ENCODE data around the gene MFSD6.

MFSD6 gene

GRCh38 chr2:190410166-190410565 is 2.0 kb downstream of the MFSD6 start:
- TF ChIP-seq, protein P1, sequence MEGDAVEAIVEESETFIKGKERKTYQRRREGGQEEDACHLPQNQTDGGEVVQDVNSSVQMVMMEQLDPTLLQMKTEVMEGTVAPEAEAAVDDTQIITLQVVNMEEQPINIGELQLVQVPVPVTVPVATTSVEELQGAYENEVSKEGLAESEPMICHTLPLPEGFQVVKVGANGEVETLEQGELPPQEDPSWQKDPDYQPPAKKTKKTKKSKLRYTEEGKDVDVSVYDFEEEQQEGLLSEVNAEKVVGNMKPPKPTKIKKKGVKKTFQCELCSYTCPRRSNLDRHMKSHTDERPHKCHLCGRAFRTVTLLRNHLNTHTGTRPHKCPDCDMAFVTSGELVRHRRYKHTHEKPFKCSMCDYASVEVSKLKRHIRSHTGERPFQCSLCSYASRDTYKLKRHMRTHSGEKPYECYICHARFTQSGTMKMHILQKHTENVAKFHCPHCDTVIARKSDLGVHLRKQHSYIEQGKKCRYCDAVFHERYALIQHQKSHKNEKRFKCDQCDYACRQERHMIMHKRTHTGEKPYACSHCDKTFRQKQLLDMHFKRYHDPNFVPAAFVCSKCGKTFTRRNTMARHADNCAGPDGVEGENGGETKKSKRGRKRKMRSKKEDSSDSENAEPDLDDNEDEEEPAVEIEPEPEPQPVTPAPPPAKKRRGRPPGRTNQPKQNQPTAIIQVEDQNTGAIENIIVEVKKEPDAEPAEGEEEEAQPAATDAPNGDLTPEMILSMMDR (IDR thresholded peaks at IDR 0.05; ENCODE audit: low read length, missing control alignments) = no peak
- no peak overlapping the region for H3K4me3 ChIP-seq (replicated peaks; ENCODE audit: low read depth, low read length)
- no peak for DNase-seq (ENCODE audit: low read depth)

GRCh38 chr2:190412966-190413365 is 4.8 kb downstream of the MFSD6 start:
- H3K4me3 ChIP-seq (replicated peaks; ENCODE audit: low read depth, low read length) = no peak overlapping the region
- DNase-seq (ENCODE audit: low read depth) = no peak

GRCh38 chr2:190413421-190413820 is 5.3 kb downstream of the MFSD6 start:
- TF ChIP-seq, protein P1 (IDR thresholded peaks at IDR 0.05; ENCODE audit: low read length, missing control alignments) = no peak
- no peak for DNase-seq (ENCODE audit: low read depth)
- no peak overlapping the region for H3K4me3 ChIP-seq (replicated peaks; ENCODE audit: low read depth, low read length)

More at GRCh38 chr2:190412966-190413365, 4.8 kb downstream of the MFSD6 start:
- TF ChIP-seq, protein P1 (IDR thresholded peaks at IDR 0.05; ENCODE audit: low read length, missing control alignments) = no peak

DNA sequence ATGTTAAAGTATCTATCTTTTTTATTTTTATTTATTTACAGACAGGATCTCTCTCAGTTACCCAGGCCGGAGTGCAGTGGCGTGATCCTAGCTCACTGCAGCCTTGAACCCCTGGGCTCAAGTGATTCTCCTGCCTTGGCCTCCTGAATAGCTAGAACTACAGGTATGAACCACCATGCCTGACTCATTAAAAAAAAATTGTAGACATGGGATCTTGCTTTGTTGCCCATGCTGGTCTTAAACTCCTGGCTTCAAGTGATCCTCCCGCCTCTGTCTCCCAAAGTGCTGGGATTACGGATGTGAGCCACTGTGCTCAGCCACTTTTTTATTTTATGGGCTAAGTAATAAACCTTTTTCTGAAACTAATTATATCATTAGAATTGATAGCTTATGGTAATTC is 7.1 kb downstream of the MFSD6 start:
- H3K4me3 ChIP-seq (replicated peaks; ENCODE audit: low read depth, low read length) = no peak overlapping the region
- TF ChIP-seq, protein P1 (IDR thresholded peaks at IDR 0.05; ENCODE audit: low read length, missing control alignments) = no peak
- DNase-seq (ENCODE audit: low read depth) = no peak

DNA sequence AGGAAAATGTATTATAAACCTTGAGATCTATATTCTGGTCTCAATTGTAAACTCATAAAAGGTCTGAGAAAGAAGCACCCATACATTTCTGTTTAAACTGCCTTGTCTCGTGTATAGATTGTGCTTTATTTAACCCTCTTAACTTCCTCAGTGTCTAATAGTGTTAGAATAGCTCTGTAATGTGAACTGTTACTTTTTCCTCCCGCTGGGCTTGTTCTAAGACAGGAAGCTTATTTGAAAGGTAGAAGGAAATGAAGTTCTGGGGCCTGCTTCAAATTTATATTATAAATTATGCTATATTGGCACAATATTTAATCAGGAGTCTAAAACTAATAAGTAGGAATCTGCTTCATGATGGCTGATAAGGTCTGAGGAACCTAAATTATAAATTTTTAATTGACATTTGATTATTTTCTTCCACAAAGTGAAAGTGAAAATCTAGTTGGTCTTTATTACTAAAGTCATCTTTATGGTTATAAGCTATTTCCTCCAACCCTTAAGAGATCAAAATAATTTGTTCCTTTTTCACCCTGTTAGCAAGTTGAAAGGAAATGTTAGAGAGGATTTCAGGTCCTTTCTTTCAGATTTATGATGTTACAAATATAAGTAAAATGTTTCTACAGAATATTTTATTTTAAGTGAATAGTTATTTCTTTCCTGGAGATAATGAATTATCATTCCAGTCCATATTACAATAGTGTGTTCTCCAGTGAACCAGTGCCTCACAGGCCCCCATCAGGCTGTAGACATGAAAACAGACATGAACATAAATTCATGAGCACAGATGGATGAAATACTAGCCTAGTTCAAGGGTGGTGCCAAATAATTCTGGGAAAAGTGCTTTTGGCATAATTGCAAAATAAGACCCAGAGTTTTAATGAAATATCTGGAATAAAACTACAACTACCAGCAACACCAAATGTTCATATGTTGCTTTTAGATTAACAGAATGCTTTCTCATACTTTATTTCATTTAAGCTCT is 7.9 kb downstream of the MFSD6 start:
- H3K4me3 ChIP-seq (replicated peaks; ENCODE audit: low read depth, low read length) = no peak overlapping the region

GRCh38 chr2:190417045-190417842 is 9.1 kb downstream of the MFSD6 start:
- no peak for DNase-seq (ENCODE audit: low read depth)
- H3K4me3 ChIP-seq (replicated peaks; ENCODE audit: low read depth, low read length) = no peak overlapping the region
- TF ChIP-seq, protein P1 (IDR thresholded peaks at IDR 0.05; ENCODE audit: low read length, missing control alignments) = no peak

More for the DNA sequence above, 7.9 kb downstream of the MFSD6 start:
- TF ChIP-seq, protein P1 (IDR thresholded peaks at IDR 0.05; ENCODE audit: low read length, missing control alignments) = no peak
- no peak for DNase-seq (ENCODE audit: low read depth)
